GM18505 (cell line): ENCODE measurements around the gene GPR132.
"Not testable (repeated sequence)": the region's sequence is repeated elsewhere in the genome, so short reads cannot be mapped to it uniquely, and the experiment has no call there.

Source experiments
- ATAC-seq: cut with Tn5 transposase; IDR thresholded peaks from one replicate; pipeline ENCODE4 v1.9.1; 2021; ENCODE audit not compliant: unreplicated experiment
- POLR2A ChIP-seq: IDR thresholded peaks from 4 replicates; pipeline ENCODE4 v1.6.1; 2011; ENCODE audit warnings: borderline replicate concordance; ENCODE audit not compliant: insufficient read depth, insufficient read length; ENCODE audit errors: extremely low read depth

GPR132 gene

DNA sequence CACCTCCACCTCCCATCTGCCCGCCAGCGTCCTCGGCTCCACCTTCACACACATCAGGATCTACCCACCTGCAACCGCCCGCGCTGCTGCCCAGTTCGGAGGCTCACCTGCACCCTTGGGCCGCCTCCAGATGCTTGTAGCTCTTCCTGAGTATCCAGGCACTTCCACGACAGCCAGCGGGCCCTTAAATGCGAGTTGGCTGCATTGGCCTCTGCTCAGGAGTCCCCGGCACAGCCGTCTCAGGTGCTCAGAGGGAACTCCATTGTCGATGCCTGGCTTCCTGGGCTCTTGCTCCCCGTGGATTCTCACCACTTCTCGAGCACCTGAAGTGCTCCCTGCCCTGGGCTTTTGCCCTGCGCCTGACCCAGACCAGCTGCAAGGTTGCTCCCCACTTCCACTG lies 22.4 kb downstream of the GPR132 start:
- ATAC-seq = no peak
- no peak for TF ChIP-seq POLR2A

DNA sequence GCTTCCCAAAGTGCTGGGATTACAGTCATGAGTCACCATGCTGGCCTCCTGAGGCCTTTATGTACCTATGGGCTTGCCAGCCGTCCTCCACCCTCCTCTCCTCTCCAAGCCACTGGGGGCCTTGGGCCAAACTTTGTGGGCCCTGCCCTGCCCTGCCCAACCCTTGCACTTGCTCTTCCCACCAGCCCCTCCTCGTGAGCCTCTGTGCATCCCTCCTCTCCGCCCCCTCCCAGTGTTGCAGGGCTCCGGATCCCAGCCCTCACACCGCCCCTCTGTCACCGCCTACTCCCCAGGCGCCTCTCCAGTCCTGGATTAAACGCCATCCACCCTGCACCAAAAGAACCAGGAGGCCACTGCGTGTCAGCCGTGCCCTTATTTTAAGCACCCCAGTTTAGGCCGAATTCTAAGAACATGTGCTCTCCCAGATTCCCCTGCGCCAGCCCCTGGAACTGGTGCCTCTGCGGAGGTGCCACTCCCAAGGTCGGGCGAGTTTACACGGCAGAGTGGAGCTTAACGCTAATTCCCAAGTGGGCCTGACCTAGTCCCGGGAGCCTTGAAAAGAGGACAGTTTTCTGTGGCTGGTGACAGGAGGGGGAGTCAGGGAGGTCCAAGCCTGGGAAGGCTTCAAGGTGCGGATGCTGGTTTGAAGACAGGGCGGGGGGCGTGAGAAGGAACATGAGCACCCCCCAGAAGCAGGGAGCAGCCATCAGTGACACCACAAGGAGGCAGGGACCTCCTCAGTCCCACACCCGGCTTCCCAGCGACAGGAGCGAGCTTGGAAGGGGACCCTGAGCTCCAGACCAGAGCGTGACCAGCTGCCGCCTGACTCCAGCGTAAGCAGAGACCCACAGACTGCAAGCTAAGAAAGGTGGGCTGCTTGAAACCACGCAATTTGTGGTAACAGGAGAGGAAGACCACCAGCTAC lies 23.1 kb downstream of the GPR132 start:
- no peak for ATAC-seq
- no peak for TF ChIP-seq POLR2A

DNA sequence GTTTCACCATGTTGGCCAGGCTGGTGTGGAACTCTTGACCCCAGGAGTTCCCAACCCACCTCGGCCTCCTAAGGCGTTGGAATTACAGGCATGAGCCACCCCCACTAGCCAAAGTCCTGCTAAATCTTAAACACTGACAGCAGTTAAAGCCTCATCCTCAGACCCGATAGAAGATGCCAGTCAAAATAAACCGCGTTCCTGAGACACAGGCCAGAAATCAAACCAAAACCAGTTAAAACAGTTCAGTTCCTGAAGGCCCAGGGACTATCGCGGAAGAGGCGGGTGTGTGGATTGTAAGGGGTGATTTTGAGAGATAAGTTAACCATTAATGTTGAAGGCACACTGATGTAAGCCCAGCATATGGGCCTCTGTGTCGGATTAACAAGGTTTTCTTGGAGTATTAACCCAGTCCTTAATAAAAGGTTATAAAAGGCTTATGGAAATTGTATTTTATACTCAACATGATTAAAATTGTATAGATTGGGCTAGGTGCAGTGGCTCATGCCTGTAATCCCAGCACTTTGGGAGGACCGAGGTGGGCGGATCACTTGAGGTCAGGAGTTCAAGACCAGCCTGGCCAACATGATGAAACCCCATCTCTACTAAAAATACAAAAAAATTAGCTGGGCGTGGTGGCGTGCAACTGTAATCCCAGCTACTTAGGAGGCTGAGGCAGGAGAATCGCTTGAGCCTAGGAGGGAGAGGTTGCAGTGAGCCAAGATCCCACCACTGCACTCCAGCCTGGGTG lies 25.6 kb downstream of the GPR132 start:
- TF ChIP-seq POLR2A = no peak
- ATAC-seq = no peak

DNA sequence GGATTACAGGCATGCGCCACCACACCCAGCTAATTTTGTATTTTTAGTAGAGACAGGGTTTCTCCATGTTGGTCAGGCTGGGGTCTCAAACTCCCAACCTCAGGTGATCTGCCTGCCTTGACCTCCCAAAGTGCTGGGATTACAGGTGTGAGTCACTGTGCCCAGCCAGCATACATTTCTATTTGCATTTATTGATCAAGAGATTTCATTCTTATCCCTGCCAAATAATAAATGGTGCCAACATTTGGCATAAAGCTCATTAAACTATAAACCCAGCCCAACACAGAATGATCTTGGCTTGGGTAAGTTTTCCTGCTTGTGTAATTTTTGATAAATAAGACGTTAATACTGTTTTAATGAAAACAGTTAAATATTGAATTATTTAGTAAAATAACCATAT lies 29.6 kb downstream of the GPR132 start:
- ATAC-seq = not testable (repeated sequence)

- TF ChIP-seq POLR2A = no peak
- no peak for ATAC-seq
Measured at GRCh38 chr14:105034315-105035039, 30.8 kb downstream of the GPR132 start.

GRCh38 chr14:105033412-105033900 lies 31.8 kb downstream of the GPR132 start:
- not testable (repeated sequence) for ATAC-seq

GRCh38 chr14:105032451-105032901 lies 32.8 kb downstream of the GPR132 start:
- not testable (repeated sequence) for ATAC-seq

DNA sequence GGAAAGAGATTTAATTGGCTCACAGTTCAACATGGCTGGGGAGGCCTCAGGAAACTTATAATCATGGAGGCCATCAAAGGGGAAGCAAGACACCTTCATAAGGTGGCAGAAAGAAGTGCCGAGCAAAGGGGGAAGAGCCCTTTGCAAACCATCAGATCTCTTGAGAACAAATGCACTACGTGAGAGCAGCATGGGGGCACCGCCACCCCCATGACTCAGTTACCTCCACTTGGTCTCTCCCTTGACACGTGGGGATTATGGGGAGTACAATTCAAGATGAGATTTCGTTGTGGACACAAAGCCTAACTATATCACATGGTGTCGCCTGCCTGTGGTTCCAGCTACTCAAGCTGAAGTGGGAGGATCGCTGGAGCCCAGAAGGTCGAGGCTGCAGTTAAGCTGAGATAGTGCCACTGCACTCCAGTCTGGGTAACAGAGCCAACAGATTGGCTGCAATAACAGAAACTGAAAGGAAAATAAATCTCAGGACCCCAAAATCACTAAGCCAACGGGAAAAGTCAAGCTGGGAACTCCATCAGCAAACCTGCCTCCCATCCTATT lies 34.3 kb downstream of the GPR132 start:
- no peak for ATAC-seq
- no peak for TF ChIP-seq POLR2A

DNA sequence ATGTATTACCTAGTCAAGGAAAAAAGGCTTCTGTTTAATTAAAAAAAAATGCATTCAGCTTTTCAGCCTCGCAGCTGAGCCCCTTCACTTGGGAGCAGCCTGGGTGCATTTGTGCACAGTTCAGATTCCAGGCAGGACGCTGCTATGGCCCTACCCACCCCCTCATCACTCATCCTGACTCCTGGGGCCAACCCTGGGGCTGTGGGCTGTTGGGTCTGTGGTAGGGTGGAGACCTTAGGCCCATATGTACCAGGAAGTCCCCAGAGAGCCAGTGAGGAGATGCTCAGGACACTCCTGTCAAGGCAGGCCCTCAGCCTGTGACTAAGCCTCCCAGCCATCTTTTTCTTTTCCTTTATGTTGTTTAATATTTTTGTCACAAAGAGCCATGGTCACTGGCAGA lies 35.0 kb downstream of the GPR132 start:
- TF ChIP-seq POLR2A = no peak
- ATAC-seq = no peak

DNA sequence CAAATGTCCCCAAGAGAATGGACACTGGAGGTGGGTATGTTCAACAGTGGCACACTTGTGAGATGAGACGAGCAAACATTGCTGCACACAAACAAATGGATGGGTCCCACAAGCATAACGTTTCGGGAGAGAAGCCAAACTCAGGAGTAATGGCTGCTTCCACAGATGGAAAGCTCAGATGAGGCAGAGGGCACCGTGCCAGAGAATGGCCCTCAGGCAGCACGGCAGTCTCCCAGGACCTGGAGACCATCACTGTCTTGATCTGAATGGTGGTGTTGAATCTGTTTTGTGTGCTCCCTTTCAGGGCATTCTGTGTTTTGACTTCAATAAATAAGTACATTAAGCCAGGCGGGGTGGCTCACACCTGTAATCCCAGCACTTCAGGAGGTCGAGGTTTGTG lies 35.8 kb downstream of the GPR132 start:
- TF ChIP-seq POLR2A = no peak
- no peak for ATAC-seq

DNA sequence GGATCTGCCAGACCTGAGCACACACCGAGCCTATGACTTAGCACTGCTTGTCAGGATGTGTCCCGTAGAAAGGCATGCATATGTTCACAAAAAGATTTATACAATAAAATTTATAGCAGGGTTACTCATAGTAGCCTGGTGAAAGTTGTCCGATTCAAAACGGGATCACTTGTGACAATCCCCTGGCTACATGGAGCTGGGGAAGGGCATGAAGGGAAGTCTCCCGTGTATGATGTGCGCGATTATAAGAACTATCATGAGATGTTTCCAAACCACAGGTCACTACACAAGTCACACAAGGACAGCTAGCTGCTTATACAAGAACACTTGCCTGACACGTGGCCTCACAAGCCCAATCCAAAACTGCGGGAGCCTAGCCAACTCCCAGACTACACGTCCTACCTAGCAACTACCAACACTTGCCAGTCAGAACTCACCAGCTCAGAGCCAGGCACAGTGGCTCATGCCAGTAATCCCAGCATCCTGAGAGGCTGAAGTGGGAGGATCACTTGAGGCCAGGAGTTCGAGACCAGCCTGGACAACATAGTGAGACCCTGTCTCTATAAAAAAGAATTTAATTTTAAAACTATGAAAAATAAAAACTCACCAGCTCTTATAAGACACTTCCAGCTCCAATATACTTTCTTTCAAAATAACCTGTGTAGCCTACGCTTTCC lies 36.8 kb downstream of the GPR132 start:
- TF ChIP-seq POLR2A = no peak
- ATAC-seq = no peak

GRCh38 chr14:105027718-105028117 lies 37.5 kb downstream of the GPR132 start:
- ATAC-seq = not testable (repeated sequence)
